ENCODE measurements around the gene ISCA1. TPM values are rescaled to one million over a fixed set of nuclear protein-coding genes. Genes with fewer than 3 reads are reported as not detected.
A peak's percentile ranks its signal among the peaks of the same experiment; 100 is the strongest.

ISCA1 gene
- total and polyA plus RNA-seq, 2 donors (not counting 3 experiments of a cell fraction or from before 2014, with no cell fraction given): 14.2 to 22.2 TPM

- dilution Hi-C loops (cut with MboI; ENCODE audit: extremely low pct_ligation_motif_present, low sequenced_read_pairs): no loop called here
- DNase-seq (ENCODE audit: low read depth, low spot score) (peak; percentile 39), FAIRE-seq (no peak)
- BruUV-seq (replicated peaks): no TSS peak
- Histone ChIP-seq H3K27ac (ENCODE audit: insufficient read depth, low read depth, low read length) (no peak overlapping the region), H3K9ac (replicated peaks; ENCODE audit: extremely low read depth, insufficient read depth, low read length) (no peak overlapping the region), H3K4me3 (replicated peaks in 1 of 3; ENCODE audit: insufficient read depth in 1 of 3, low read depth in 1 of 3, low read length in 3 of 3) (no peak overlapping the region), H3K27me3 (ENCODE audit: control insufficient read depth in 2 of 2, insufficient read depth in 2 of 2, low read length in 2 of 2) (no peaks in the 10 kb centered on the region), H3K4me2 (ENCODE audit: insufficient read depth, low read length) (no peak overlapping the region), H3K36me3 (ENCODE audit: control insufficient read depth in 2 of 2, extremely low read depth in 1 of 2, insufficient read depth in 2 of 2, low read length in 2 of 2) (peaks cover 16% of the 10 kb centered on the region in 2 experiments), H3K9me3 (replicated peaks; ENCODE audit: control insufficient read depth, insufficient read depth, low read length) (no peaks in the 10 kb centered on the region), H4K20me1 (replicated peaks; ENCODE audit: control insufficient read depth, extremely low read depth, insufficient read depth, low read length) (no peaks in the 10 kb centered on the region), H3K9me1 (replicated peaks; ENCODE audit: control insufficient read depth, extremely low read depth, insufficient read depth, low read length) (no peaks in the 10 kb centered on the region), H3K4me1 (ENCODE audit: control insufficient read depth, extremely low read depth, insufficient read depth, low read length) (peaks cover 7% of the 10 kb centered on the region), H3K79me2 (ENCODE audit: control insufficient read depth, insufficient read depth, low read length) (no peaks in the 10 kb centered on the region), H2AFZ (ENCODE audit: low read depth, low read length) (no peak overlapping the region)
- intact Hi-C loops (cut with micrococcal nuclease): no loop called here
- CTCF ChIA-PET: interaction anchor here (1.5 kb wide), 1 partner anchor 9 kb away, joined by 6 read pairs; no protein-coding TSS in a partner anchor
- POLR2A ChIA-PET: no interaction called here
- TF ChIP-seq EZH2 (IDR thresholded peaks at IDR 0.05; ENCODE audit: borderline replicate concordance, low read depth, low read length, severe bottlenecking) (no peak), GATA2 (IDR thresholded peaks at IDR 0.05; ENCODE audit: insufficient read depth, insufficient read length, low read depth, low read length) (no peak), FOS (IDR thresholded peaks at IDR 0.05; ENCODE audit: borderline replicate concordance, insufficient read depth, low read length) (no peak), CTCF (IDR thresholded peaks at IDR 0.05; ENCODE audit: extremely low read depth in 1 of 2, insufficient read depth in 1 of 2, low read depth in 1 of 2, low read length in 2 of 2) (no peak), POLR2A (IDR thresholded peaks at IDR 0.05; ENCODE audit: low read depth, low read length) (no peak), POLR2AphosphoS5 (IDR thresholded peaks at IDR 0.05; ENCODE audit: insufficient read depth, low read depth, low read length) (no peak)
- TF ChIP-seq, protein P1, sequence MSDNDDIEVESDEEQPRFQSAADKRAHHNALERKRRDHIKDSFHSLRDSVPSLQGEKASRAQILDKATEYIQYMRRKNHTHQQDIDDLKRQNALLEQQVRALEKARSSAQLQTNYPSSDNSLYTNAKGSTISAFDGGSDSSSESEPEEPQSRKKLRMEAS (IDR thresholded peaks at IDR 0.05; ENCODE audit: insufficient read depth, insufficient read length): no peak
Measured at GRCh38 chr9:86304236-86304730, 21.9 kb upstream of the ISCA1 start.
